SU-DHL-6 (cell line): ENCODE measurements around the gene BAHCC1.

Experiments
- H2AFZ ChIP-seq: fragments of 200-600 bp; sonication (generic); 2 replicates; pipeline ENCODE4 v1.6.1; 2014; ENCODE audit warnings: low read depth, mild to moderate bottlenecking, moderate library complexity, mixed read lengths, antibody characterized with exemption, low read length; ENCODE audit not compliant: severe bottlenecking
- H3F3A ChIP-seq: fragments of 200-600 bp; shearing (Covaris generic); 2 replicates; pipeline ENCODE4 v1.6.0; 2016; ENCODE audit warnings: antibody characterized with exemption, mild to moderate bottlenecking; ENCODE audit not compliant: insufficient read depth
- H3K27ac ChIP-seq: fragments of 200-600 bp; sonication (generic); 2 replicates; pipeline ENCODE4 v1.5.1; 2016; ENCODE audit warnings: low read depth, mild to moderate bottlenecking, low read length, moderate library complexity, mixed read lengths
- H3K27me3 ChIP-seq: fragments of 200-600 bp; sonication (generic), shearing (Covaris generic); 2 replicates; pipeline ENCODE4 v1.6.0; 2014; ENCODE audit warnings: mild to moderate bottlenecking, low read length
- H3K36me3 ChIP-seq: fragments of 200-600 bp; sonication (generic); 2 replicates; pipeline ENCODE4 v1.6.1; 2014; ENCODE audit warnings: mild to moderate bottlenecking, low read length, mixed read lengths
- H3K4me2 ChIP-seq: fragments of 300-600, 200-600 bp; shearing (Covaris generic), sonication (generic); 2 replicates; pipeline ENCODE4 v1.6.0; 2014; ENCODE audit warnings: low read length, low read depth, mild to moderate bottlenecking; ENCODE audit not compliant: poor library complexity, severe bottlenecking
- H3K4me3 ChIP-seq: fragments of 200-600 bp; sonication (generic); 2 replicates; pipeline ENCODE4 v1.5.1; 2014; ENCODE audit warnings: antibody characterized with exemption, low read length, mild to moderate bottlenecking, mixed read lengths; ENCODE audit not compliant: insufficient read depth, poor library complexity, severe bottlenecking
- H3K79me2 ChIP-seq: fragments of 200-600 bp; sonication (generic); 2 replicates; pipeline ENCODE4 v1.6.1; 2014; ENCODE audit warnings: mild to moderate bottlenecking, low read length, moderate library complexity; ENCODE audit not compliant: insufficient read depth
- H3K9ac ChIP-seq: fragments of 200-600 bp; sonication (generic); 2 replicates; pipeline ENCODE4 v1.7.0; 2014; ENCODE audit warnings: mild to moderate bottlenecking, low read length
- H3K9me2 ChIP-seq: fragments of 200-600 bp; sonication (generic); replicated peaks from 2 replicates; pipeline ENCODE4 v1.6.1; 2014; ENCODE audit warnings: low read length; ENCODE audit not compliant: insufficient read depth
- H3K9me3 ChIP-seq: fragments of 200-600 bp; sonication (generic); 2 replicates; pipeline ENCODE4 v1.6.1; 2014; ENCODE audit warnings: low read length, mixed read lengths; ENCODE audit not compliant: insufficient read depth
- H4K20me1 ChIP-seq: fragments of 200-600 bp; sonication (generic); 2 replicates; pipeline ENCODE4 v1.6.1; 2014; ENCODE audit warnings: low read depth, mild to moderate bottlenecking, antibody characterized with exemption, low read length, moderate library complexity, mixed read lengths
- CTCF ChIP-seq: fragments of 200-600 bp; sonication (generic); IDR thresholded peaks from one replicate; pipeline ENCODE4 v1.5.1; 2017; ENCODE audit warnings: antibody characterized with exemption, mild to moderate bottlenecking, low read length, moderate library complexity; ENCODE audit not compliant: insufficient read depth, poor library complexity, severe bottlenecking
- EZH2phosphoT487 ChIP-seq: fragments of 200-600 bp; sonication (generic), shearing (Covaris generic); conservative IDR thresholded peaks from 2 replicates; pipeline ENCODE4 v1.6.1; 2018; ENCODE audit warnings: mild to moderate bottlenecking, antibody characterized with exemption, low read length, moderate library complexity, mixed read lengths

Gene BAHCC1

DNA sequence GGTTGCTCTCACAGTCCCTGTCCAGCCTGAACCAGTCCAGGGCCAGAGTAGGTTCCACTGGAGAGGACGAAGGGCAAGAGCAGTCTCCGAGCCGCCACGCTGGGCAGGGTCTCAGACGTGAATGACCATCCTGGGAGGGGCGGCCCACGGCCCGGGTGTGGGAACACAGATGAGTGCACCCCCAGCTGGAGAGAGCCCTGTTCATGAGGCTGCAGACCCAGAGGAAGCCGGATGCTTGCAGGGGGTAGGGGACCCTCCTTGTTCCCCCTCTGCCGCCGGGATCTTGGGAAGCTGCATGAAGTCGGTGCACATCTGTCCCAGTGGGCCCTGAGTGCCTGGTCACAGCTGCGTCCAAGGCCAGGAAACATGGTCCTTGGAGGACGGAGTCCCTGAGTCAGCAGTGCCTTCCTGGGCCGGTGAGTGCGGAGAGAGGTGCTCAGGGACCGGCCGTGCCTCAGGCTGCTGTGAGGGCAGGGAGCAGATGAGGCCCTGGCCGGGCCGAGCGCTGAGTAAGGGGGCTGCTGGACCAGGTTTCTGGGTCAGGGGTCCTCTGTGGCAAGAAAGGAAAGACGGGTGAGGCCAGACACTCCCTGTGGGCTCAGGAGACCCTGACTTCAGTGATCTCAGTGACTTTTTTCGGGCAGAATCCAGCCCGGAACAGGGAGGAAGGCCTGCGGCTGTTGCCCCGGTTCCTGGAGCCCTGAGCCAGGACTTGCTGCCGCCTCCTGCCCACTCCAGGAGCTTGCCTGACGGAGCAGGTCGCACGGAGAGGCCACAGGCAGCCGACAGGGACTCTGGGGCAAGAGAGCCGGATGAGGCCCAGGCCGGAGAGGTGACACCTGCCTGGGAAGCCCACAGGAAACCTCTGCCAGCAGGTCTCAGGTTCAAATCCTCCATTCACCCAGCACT lies 71.6 kb downstream of the BAHCC1 start:
- no peaks in the 10 kb centered on the region for H3K27me3 ChIP-seq
- H4K20me1 ChIP-seq = no peaks in the 10 kb centered on the region
- no peaks in the 10 kb centered on the region for H3F3A ChIP-seq
- H2AFZ ChIP-seq = no peak overlapping the region
- no peak overlapping the region for H3K27ac ChIP-seq
- no peak overlapping the region for H3K4me3 ChIP-seq
- no peak overlapping the region for H3K4me2 ChIP-seq
- H3K9me2 ChIP-seq = no peaks in the 10 kb centered on the region
- no peaks in the 10 kb centered on the region for H3K36me3 ChIP-seq
- H3K79me2 ChIP-seq = no peaks in the 10 kb centered on the region
- no peak for TF ChIP-seq EZH2phosphoT487
- TF ChIP-seq CTCF = no peak
- no peak overlapping the region for H3K9ac ChIP-seq
- no peaks in the 10 kb centered on the region for H3K9me3 ChIP-seq

DNA sequence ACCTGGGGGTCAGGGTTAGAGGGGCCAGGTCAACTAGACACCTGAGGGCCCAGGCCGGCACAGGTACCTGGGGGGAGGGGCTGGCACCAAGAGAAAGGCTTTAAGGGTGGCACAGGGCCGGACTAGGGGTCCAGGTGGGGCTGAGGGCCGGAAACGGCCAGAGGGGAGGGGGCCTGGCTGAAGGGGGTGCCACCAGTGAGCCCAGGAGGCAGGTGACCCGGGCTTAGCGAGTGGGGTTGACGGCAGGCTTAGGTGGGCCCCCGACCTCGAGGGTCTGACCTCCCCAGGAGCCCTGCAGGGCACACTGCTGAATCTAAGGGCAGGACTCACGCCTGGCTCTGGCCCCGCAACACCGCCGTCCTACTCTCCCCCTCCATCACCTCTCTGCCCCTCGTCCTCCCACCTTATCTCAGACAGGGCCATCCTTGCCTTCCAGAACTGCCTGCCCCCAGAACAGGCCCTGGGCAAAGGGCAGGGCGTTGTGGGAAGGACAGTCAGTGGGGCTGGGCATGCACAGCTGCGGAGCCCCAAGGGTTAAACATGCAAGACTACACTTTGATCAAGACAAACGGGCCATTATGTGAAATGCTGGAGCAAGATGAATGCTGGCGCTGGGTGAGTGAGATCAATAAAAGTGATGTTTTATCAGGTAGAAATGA lies 73.0 kb downstream of the BAHCC1 start:
- H3K9me2 ChIP-seq = no peaks in the 10 kb centered on the region
- H3K4me2 ChIP-seq = no peak overlapping the region
- H3K79me2 ChIP-seq = no peaks in the 10 kb centered on the region
- H2AFZ ChIP-seq = no peak overlapping the region
- H3K4me3 ChIP-seq = no peak overlapping the region
- no peaks in the 10 kb centered on the region for H4K20me1 ChIP-seq
- H3K36me3 ChIP-seq = no peaks in the 10 kb centered on the region
- no peaks in the 10 kb centered on the region for H3K9me3 ChIP-seq
- H3F3A ChIP-seq = no peaks in the 10 kb centered on the region
- H3K27ac ChIP-seq = no peak overlapping the region
- H3K9ac ChIP-seq = no peak overlapping the region
- no peak for TF ChIP-seq CTCF
- TF ChIP-seq EZH2phosphoT487 = no peak
- H3K27me3 ChIP-seq = no peaks in the 10 kb centered on the region

GRCh38 chr17:81468770-81469121 lies 73.5 kb downstream of the BAHCC1 start:
- no peak overlapping the region for H3K4me3 ChIP-seq

More at GRCh38 chr17:81468770-81469121, 73.5 kb downstream of the BAHCC1 start:
- Histone ChIP-seq H3K79me2 (no peaks in the 10 kb centered on the region), H3K9ac (no peak overlapping the region), H2AFZ (no peak overlapping the region), H3F3A (no peaks in the 10 kb centered on the region), H3K27ac (no peak overlapping the region), H3K36me3 (no peaks in the 10 kb centered on the region), H3K27me3 (no peaks in the 10 kb centered on the region), H4K20me1 (no peaks in the 10 kb centered on the region), H3K4me2 (no peak overlapping the region), H3K9me2 (no peaks in the 10 kb centered on the region), H3K9me3 (no peaks in the 10 kb centered on the region)
- no peak for TF ChIP-seq CTCF
